Left cardiac atrium (tissue), 4 donors: Measurements from ENCODE around the gene TRIM72. TPM values are rescaled to one million over a fixed set of nuclear protein-coding genes. Genes with fewer than 3 reads are reported as not detected.
"Not testable (repeated sequence)": the region's sequence is repeated elsewhere in the genome, so short reads cannot be mapped to it uniquely, and the experiment has no call there.

Source experiments
- ATAC-seq, 2 donors: fragments of 200-7000 bp; cut with Tn5 transposase; one replicate each; pipeline ENCODE4 v1.9.1; 2020; ENCODE audit warnings: mild to moderate bottlenecking in 2 of 2, moderate library complexity in 2 of 2
- DNase-seq: peaks from one replicate; pipeline ENCODE4 v3.0.0-alpha.2; 2020
- intact Hi-C, 2 donors: fragments of 100-400 bp; cut with DNase I; formaldehyde crosslinking; loops; one replicate each; pipeline versions ENCODE4 v1.14.1 to v1.15.1; 2022 to 2023
- long read RNA-seq: library from polyadenylated mRNA; unstranded; transcript quantifications from one replicate; pipeline ENCODE4 v2.0.0, GENCODE V29; 2021
- total RNA-seq, 2 donors: library from RNA; stranded (reverse); fragmentation: NEBNext Ultra II Directional; extraction: Animal tissue kit (Norgen Biotek cat#: 25700); gene quantifications; one replicate each; pipeline ENCODE4 v1.2.1, GENCODE V29; 2021
- donor health status: DM: no; HTN: yes; CAD: no.
- donor health status: DM: no; HTN: yes; CAD: no; lungs with severe emphysema.
- donor health status: DM: yes; HTN: yes; CAD: no.
- donor health status: Dilated cardiomyopathy.

The TRIM72 gene
- total RNA-seq = under 1 TPM; 0.44 to 0.47 TPM
- long read RNA-seq = 0 reads

GRCh38 chr16:31213877-31214707 lies at the start of gene TRIM72:
Gene TRIM72 (plus strand): TSS chr16:31214119. CDS start chr16:31214739, 620 bp downstream.
- intact Hi-C loops = no loop called here
- DNase-seq (no peak), ATAC-seq (peak in 1 of 2 donors; percentile 11)

- DNase-seq (no peak), ATAC-seq (no peak)
- intact Hi-C loops = no loop called here
Observed at GRCh38 chr16:31167315-31167714, 46.6 kb upstream of the TRIM72 start.

GRCh38 chr16:31168848-31169247 lies 45.1 kb upstream of the TRIM72 start:
- ATAC-seq = no peak
- intact Hi-C loops = no loop called here

GRCh38 chr16:31170048-31170447 lies 43.9 kb upstream of the TRIM72 start:
- ATAC-seq = peak; percentile 23 to 71
- intact Hi-C loops, DNase-seq: not testable (repeated sequence)

More at GRCh38 chr16:31168848-31169247, 45.1 kb upstream of the TRIM72 start:
- no peak for DNase-seq

- ATAC-seq (no peak), DNase-seq (no peak)
- intact Hi-C loops = no loop called here
Observed at GRCh38 chr16:31177136-31177535, 36.8 kb upstream of the TRIM72 start.

GRCh38 chr16:31179219-31179746 lies 34.6 kb upstream of the TRIM72 start:
- DNase-seq (no peak), ATAC-seq (peak in 1 of 2 donors; percentile 4)
- intact Hi-C loops = no loop called here

- peak; percentile 83 to 86 for ATAC-seq
- intact Hi-C loops = loop anchor here in 1 of 2 donors (5.0 kb wide), 1 partner anchor 262 kb away; the partner anchor contains the start of gene ZNF843
- DNase-seq = peak; percentile 93
Observed at GRCh38 chr16:31179747-31180459, 34.0 kb upstream of the TRIM72 start, which contains the start of gene FUS. Gene FUS (plus strand): TSS chr16:31180139. CDS start chr16:31180215, 76 bp downstream.

GRCh38 chr16:31181102-31181830 lies 32.7 kb upstream of the TRIM72 start:
- DNase-seq = peak; percentile 65
- ATAC-seq = peak in 1 of 2 donors; percentile 29
- intact Hi-C loops = loop anchor here in 1 of 2 donors (5.0 kb wide), 1 partner anchor 261 kb away; the partner anchor contains the start of gene ZNF843

GRCh38 chr16:31182391-31182790 lies 31.5 kb upstream of the TRIM72 start:
- intact Hi-C loops = loop anchor here in 1 of 2 donors (5.0 kb wide), 1 partner anchor 260 kb away; the partner anchor contains the start of gene ZNF843
- DNase-seq = no peak
- no peak for ATAC-seq

GRCh38 chr16:31183432-31184428 lies 30.2 kb upstream of the TRIM72 start:
- DNase-seq (no peak), ATAC-seq (no peak)
- intact Hi-C loops = loop anchor here in 1 of 2 donors (5.0 kb wide), 1 partner anchor 259 kb away; the partner anchor contains the start of gene ZNF843

GRCh38 chr16:31184888-31185287 lies 29.0 kb upstream of the TRIM72 start:
- ATAC-seq (no peak), DNase-seq (no peak)
- intact Hi-C loops = loop anchor here in 1 of 2 donors (5.0 kb wide), 1 partner anchor 257 kb away; the partner anchor contains the start of gene ZNF843

GRCh38 chr16:31185339-31185738 lies 28.6 kb upstream of the TRIM72 start:
- no peak for DNase-seq
- intact Hi-C loops = no loop called here
- no peak for ATAC-seq

- intact Hi-C loops = no loop called here
- no peak for ATAC-seq
- DNase-seq = no peak
Observed at GRCh38 chr16:31186176-31186575, 27.7 kb upstream of the TRIM72 start.

- no peak for ATAC-seq
- intact Hi-C loops = no loop called here
- DNase-seq = no peak
Observed at GRCh38 chr16:31186930-31187807, 26.8 kb upstream of the TRIM72 start.

- ATAC-seq = no peak
- intact Hi-C loops = no loop called here
- no peak for DNase-seq
Observed at GRCh38 chr16:31187808-31188189, 26.1 kb upstream of the TRIM72 start.
